ENCODE results near the gene SUPT5H. TPM values are rescaled to one million over a fixed set of nuclear protein-coding genes. Genes with fewer than 3 reads are reported as not detected.

The SUPT5H gene
- total and polyA plus RNA-seq, 10 of the 15 experiments (the other 5 are each of a cell fraction or from before 2014, with no cell fraction given), result 27.2 to 194 (median 83.6) TPM

DNA sequence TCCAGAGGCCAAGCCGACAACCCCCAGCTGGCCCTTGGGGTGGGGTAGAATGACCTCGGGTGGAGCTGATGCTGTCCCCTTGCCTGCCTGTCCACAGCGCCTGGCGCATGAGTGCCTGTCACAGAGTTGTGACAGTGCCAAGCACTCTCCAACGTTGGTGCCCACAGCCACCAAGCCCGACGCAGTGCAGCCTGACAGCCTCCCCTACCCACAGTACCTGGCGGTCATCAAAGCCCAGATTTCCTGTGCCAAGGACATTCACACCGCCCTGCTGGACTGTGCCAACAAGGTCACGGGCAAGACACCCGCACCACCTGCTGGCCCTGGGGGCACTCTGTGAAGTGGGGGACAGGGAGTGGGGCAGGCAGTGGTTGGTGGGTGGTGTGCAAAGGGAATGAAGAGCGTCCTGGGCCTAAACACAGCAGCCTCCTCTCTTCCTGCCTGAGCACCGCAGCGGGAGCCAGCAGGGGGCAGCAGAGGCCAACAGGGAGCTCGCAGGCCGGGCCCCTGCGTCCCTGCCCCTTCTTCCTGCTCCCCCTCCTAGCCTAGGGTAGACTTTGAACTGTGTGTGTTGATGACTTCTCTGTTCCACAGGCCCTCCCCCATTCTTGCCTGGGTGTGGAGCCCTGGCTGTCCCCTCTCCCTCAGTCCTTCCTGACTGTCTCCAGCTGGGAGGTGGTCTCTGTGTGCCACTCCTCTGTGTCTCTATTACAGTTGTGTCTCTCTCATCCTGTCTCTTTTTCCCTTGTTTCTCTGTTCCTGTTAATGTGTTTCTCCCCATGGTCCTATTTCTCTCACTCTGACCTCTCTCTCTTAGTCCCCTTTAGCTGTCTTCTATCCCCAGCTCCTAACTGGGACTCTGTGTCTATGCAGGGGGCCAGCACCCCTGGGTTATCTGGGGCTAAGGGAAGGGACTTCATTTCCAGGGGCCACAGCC lies 47.8 kb upstream of the SUPT5H start (continued):
- TF ChIP-seq DPF2 (IDR thresholded peaks at IDR 0.05) (no peak), GABPA (IDR thresholded peaks at IDR 0.05; ENCODE audit: low read depth) (no peak), LARP7 (IDR thresholded peaks at IDR 0.05) (peak; percentile 44; the same call in 1 of the 2 replicates), FOS (IDR thresholded peaks at IDR 0.05; ENCODE audit: borderline replicate concordance, extremely low read depth, insufficient read length) (no peak)
- TF ChIP-seq, protein P1, sequence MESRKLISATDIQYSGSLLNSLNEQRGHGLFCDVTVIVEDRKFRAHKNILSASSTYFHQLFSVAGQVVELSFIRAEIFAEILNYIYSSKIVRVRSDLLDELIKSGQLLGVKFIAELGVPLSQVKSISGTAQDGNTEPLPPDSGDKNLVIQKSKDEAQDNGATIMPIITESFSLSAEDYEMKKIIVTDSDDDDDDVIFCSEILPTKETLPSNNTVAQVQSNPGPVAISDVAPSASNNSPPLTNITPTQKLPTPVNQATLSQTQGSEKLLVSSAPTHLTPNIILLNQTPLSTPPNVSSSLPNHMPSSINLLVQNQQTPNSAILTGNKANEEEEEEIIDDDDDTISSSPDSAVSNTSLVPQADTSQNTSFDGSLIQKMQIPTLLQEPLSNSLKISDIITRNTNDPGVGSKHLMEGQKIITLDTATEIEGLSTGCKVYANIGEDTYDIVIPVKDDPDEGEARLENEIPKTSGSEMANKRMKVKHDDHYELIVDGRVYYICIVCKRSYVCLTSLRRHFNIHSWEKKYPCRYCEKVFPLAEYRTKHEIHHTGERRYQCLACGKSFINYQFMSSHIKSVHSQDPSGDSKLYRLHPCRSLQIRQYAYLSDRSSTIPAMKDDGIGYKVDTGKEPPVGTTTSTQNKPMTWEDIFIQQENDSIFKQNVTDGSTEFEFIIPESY (IDR thresholded peaks at IDR 0.05), result no peak
- TF ChIP-seq, protein P2, sequence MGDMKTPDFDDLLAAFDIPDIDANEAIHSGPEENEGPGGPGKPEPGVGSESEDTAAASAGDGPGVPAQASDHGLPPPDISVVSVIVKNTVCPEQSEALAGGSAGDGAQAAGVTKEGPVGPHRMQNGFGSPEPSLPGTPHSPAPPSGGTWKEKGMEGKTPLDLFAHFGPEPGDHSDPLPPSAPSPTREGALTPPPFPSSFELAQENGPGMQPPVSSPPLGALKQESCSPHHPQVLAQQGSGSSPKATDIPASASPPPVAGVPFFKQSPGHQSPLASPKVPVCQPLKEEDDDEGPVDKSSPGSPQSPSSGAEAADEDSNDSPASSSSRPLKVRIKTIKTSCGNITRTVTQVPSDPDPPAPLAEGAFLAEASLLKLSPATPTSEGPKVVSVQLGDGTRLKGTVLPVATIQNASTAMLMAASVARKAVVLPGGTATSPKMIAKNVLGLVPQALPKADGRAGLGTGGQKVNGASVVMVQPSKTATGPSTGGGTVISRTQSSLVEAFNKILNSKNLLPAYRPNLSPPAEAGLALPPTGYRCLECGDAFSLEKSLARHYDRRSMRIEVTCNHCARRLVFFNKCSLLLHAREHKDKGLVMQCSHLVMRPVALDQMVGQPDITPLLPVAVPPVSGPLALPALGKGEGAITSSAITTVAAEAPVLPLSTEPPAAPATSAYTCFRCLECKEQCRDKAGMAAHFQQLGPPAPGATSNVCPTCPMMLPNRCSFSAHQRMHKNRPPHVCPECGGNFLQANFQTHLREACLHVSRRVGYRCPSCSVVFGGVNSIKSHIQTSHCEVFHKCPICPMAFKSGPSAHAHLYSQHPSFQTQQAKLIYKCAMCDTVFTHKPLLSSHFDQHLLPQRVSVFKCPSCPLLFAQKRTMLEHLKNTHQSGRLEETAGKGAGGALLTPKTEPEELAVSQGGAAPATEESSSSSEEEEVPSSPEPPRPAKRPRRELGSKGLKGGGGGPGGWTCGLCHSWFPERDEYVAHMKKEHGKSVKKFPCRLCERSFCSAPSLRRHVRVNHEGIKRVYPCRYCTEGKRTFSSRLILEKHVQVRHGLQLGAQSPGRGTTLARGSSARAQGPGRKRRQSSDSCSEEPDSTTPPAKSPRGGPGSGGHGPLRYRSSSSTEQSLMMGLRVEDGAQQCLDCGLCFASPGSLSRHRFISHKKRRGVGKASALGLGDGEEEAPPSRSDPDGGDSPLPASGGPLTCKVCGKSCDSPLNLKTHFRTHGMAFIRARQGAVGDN (IDR thresholded peaks at IDR 0.05), result peak; percentile 54
- TF ChIP-seq, protein P3, sequence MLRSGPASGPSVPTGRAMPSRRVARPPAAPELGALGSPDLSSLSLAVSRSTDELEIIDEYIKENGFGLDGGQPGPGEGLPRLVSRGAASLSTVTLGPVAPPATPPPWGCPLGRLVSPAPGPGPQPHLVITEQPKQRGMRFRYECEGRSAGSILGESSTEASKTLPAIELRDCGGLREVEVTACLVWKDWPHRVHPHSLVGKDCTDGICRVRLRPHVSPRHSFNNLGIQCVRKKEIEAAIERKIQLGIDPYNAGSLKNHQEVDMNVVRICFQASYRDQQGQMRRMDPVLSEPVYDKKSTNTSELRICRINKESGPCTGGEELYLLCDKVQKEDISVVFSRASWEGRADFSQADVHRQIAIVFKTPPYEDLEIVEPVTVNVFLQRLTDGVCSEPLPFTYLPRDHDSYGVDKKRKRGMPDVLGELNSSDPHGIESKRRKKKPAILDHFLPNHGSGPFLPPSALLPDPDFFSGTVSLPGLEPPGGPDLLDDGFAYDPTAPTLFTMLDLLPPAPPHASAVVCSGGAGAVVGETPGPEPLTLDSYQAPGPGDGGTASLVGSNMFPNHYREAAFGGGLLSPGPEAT (IDR thresholded peaks at IDR 0.05; ENCODE audit: low read depth), result peak; percentile 54; the same call in 1 of the 2 replicates
- TF ChIP-seq, protein P4, sequence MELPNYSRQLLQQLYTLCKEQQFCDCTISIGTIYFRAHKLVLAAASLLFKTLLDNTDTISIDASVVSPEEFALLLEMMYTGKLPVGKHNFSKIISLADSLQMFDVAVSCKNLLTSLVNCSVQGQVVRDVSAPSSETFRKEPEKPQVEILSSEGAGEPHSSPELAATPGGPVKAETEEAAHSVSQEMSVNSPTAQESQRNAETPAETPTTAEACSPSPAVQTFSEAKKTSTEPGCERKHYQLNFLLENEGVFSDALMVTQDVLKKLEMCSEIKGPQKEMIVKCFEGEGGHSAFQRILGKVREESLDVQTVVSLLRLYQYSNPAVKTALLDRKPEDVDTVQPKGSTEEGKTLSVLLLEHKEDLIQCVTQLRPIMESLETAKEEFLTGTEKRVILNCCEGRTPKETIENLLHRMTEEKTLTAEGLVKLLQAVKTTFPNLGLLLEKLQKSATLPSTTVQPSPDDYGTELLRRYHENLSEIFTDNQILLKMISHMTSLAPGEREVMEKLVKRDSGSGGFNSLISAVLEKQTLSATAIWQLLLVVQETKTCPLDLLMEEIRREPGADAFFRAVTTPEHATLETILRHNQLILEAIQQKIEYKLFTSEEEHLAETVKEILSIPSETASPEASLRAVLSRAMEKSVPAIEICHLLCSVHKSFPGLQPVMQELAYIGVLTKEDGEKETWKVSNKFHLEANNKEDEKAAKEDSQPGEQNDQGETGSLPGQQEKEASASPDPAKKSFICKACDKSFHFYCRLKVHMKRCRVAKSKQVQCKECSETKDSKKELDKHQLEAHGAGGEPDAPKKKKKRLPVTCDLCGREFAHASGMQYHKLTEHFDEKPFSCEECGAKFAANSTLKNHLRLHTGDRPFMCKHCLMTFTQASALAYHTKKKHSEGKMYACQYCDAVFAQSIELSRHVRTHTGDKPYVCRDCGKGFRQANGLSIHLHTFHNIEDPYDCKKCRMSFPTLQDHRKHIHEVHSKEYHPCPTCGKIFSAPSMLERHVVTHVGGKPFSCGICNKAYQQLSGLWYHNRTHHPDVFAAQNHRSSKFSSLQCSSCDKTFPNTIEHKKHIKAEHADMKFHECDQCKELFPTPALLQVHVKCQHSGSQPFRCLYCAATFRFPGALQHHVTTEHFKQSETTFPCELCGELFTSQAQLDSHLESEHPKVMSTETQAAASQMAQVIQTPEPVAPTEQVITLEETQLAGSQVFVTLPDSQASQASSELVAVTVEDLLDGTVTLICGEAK (IDR thresholded peaks at IDR 0.05; ENCODE audit: borderline replicate concordance), result no peak
- TF ChIP-seq, protein P5, sequence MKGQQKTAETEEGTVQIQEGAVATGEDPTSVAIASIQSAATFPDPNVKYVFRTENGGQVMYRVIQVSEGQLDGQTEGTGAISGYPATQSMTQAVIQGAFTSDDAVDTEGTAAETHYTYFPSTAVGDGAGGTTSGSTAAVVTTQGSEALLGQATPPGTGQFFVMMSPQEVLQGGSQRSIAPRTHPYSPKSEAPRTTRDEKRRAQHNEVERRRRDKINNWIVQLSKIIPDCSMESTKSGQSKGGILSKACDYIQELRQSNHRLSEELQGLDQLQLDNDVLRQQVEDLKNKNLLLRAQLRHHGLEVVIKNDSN (IDR thresholded peaks at IDR 0.05; ENCODE audit: borderline replicate concordance, extremely low read length, insufficient read depth, low read depth, low read length), result no peak
- TF ChIP-seq, protein P6, sequence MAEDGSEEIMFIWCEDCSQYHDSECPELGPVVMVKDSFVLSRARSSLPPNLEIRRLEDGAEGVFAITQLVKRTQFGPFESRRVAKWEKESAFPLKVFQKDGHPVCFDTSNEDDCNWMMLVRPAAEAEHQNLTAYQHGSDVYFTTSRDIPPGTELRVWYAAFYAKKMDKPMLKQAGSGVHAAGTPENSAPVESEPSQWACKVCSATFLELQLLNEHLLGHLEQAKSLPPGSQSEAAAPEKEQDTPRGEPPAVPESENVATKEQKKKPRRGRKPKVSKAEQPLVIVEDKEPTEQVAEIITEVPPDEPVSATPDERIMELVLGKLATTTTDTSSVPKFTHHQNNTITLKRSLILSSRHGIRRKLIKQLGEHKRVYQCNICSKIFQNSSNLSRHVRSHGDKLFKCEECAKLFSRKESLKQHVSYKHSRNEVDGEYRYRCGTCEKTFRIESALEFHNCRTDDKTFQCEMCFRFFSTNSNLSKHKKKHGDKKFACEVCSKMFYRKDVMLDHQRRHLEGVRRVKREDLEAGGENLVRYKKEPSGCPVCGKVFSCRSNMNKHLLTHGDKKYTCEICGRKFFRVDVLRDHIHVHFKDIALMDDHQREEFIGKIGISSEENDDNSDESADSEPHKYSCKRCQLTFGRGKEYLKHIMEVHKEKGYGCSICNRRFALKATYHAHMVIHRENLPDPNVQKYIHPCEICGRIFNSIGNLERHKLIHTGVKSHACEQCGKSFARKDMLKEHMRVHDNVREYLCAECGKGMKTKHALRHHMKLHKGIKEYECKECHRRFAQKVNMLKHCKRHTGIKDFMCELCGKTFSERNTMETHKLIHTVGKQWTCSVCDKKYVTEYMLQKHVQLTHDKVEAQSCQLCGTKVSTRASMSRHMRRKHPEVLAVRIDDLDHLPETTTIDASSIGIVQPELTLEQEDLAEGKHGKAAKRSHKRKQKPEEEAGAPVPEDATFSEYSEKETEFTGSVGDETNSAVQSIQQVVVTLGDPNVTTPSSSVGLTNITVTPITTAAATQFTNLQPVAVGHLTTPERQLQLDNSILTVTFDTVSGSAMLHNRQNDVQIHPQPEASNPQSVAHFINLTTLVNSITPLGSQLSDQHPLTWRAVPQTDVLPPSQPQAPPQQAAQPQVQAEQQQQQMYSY (CRISPR knock-in tag; IDR thresholded peaks at IDR 0.05), result no peak

All from GM12878 (cell line).